Transverse colon (tissue), 3 donors: ENCODE results near the gene FARP1.

Source experiments
- POLR2A ChIP-seq: fragments of 450-650 bp; IDR thresholded peaks from one replicate; pipeline ENCODE4 v1.6.1; 2016; ENCODE audit warnings: antibody characterized with exemption, mild to moderate bottlenecking, moderate library complexity
- TF ChIP-seq, protein P1 (sequence below), 5 experiments: fragments of 200-600 bp in 3 of 5; fragments of 450-650 bp in 2 of 5; sonication (generic) in 3 of 5; IDR thresholded peaks; 1 replicate in 2 of 5; 2 replicates in 3 of 5; pipeline ENCODE4 v1.5.1; 2016 to 2017; ENCODE audit warnings: antibody characterized with exemption in 5 of 5, inconsistent platforms in 3 of 5, mild to moderate bottlenecking in 2 of 5, moderate library complexity in 1 of 5

DNA sequence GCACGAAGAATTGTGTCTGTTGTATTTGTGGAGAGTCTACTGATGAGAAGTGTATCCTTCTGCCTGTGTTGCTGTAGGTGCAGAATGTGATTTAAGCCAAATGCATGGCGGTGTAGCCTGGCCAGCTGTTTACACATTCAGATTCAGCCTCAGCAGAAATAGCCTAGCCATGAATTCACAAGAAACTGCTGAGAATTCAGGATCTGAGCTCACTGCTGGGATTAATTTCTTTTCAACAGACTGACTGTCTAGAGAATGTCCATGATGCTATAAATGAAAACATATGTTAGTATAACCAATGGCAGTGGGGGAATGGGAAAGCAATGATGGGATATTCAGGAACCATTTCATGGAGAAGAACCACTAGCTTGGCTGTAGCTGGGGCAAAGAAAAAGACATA, 111.6 kb downstream of the FARP1 start:
- TF ChIP-seq, protein P1, sequence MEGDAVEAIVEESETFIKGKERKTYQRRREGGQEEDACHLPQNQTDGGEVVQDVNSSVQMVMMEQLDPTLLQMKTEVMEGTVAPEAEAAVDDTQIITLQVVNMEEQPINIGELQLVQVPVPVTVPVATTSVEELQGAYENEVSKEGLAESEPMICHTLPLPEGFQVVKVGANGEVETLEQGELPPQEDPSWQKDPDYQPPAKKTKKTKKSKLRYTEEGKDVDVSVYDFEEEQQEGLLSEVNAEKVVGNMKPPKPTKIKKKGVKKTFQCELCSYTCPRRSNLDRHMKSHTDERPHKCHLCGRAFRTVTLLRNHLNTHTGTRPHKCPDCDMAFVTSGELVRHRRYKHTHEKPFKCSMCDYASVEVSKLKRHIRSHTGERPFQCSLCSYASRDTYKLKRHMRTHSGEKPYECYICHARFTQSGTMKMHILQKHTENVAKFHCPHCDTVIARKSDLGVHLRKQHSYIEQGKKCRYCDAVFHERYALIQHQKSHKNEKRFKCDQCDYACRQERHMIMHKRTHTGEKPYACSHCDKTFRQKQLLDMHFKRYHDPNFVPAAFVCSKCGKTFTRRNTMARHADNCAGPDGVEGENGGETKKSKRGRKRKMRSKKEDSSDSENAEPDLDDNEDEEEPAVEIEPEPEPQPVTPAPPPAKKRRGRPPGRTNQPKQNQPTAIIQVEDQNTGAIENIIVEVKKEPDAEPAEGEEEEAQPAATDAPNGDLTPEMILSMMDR (IDR thresholded peaks at IDR 0.05): no peak
- TF ChIP-seq POLR2A: no peak
